Smooth muscle cell (in vitro differentiated cells): ENCODE measurements around the gene DPM3. TPM values are rescaled to one million over a fixed set of nuclear protein-coding genes. Genes with fewer than 3 reads are reported as not detected.
"Not testable (repeated sequence)": the region's sequence is repeated elsewhere in the genome, so short reads cannot be mapped to it uniquely, and the experiment has no call there.

Experiments used
- DNase-seq: peaks from one replicate; lab custom pipeline; 2025; ENCODE audit not compliant: unreplicated experiment; lab: John Stamatoyannopoulos, UW
- H2AFZ ChIP-seq: fragments of 200-600 bp; sonication (generic); 2 replicates; pipeline ENCODE4 v1.6.0; 2016; ENCODE audit warnings: antibody characterized with exemption, low read depth, mild to moderate bottlenecking
- H3F3A ChIP-seq: fragments of 200-600 bp; sonication (generic); 2 replicates; pipeline ENCODE4 v1.6.0; 2017; ENCODE audit warnings: antibody characterized with exemption, low read depth
- H3K27ac ChIP-seq: fragments of 200-600 bp; sonication (generic); 2 replicates; pipeline ENCODE4 v1.5.1; 2016; ENCODE audit warnings: low read depth, mild to moderate bottlenecking
- H3K27me3 ChIP-seq: fragments of 200-600 bp; sonication (generic); 2 replicates; pipeline ENCODE4 v1.6.1; 2016; ENCODE audit warnings: low read depth, mild to moderate bottlenecking
- H3K36me3 ChIP-seq: fragments of 200-600 bp; sonication (generic); 2 replicates; pipeline ENCODE4 v1.5.1; 2016; ENCODE audit warnings: low read depth
- H3K4me1 ChIP-seq: fragments of 200-600 bp; sonication (generic); 2 replicates; pipeline ENCODE4 v1.5.1; 2016; ENCODE audit warnings: low read depth
- H3K4me2 ChIP-seq: fragments of 200-600 bp; sonication (generic); 2 replicates; pipeline ENCODE4 v1.6.0; 2016; ENCODE audit warnings: mild to moderate bottlenecking
- H3K4me3 ChIP-seq: fragments of 200-600 bp; sonication (generic); 2 replicates; pipeline ENCODE4 v1.5.1; 2016; ENCODE audit warnings: mild to moderate bottlenecking
- H3K79me2 ChIP-seq: fragments of 200-600 bp; sonication (generic); 2 replicates; pipeline ENCODE4 v1.6.0; 2016; ENCODE audit warnings: low read depth, mild to moderate bottlenecking
- H3K9ac ChIP-seq: fragments of 200-600 bp; sonication (generic); 2 replicates; pipeline ENCODE4 v1.6.0; 2016; ENCODE audit warnings: low read depth
- H3K9me3 ChIP-seq: fragments of 200-600 bp; sonication (generic); replicated peaks from 2 replicates; pipeline ENCODE4 v1.5.1; 2016; ENCODE audit warnings: low read depth
- H4K20me1 ChIP-seq: fragments of 200-600 bp; sonication (generic); 2 replicates; pipeline ENCODE4 v1.6.0; 2016; ENCODE audit warnings: low read depth
- WGBS: methylation state at CpG from one replicate; pipeline ENCODE4 v1.1.7; 2016; ENCODE audit warnings: low lambda C conversion rate; 5-methylcytosine and 5-hydroxymethylcytosine counted together
- polyA plus RNA-seq: library from polyadenylated mRNA; unstranded; fragments of >200 nt; fragmentation: Nextera tagmentation; extraction: Ambion mirVana; gene quantifications from 2 replicates; pipeline ENCODE4 v1.2.1, GENCODE V29; 2016
- total RNA-seq: library from RNA; depleted of rRNA; stranded (reverse); fragments of >200 nt; gene quantifications from 2 replicates; pipeline ENCODE4 v1.2.3, GENCODE V29; 2014
- TF ChIP-seq, protein P1 (sequence below): fragments of 200-600 bp; sonication (generic); IDR thresholded peaks from 2 replicates; pipeline ENCODE4 v1.5.1; 2017; ENCODE audit warnings: borderline replicate concordance, mild to moderate bottlenecking, antibody characterized with exemption; ENCODE audit not compliant: insufficient read depth, poor library complexity, severe bottlenecking

The DPM3 gene
- total and polyA plus RNA-seq, 2 experiments from 2014 or later = 69.1 to 75.8 TPM

DNA sequence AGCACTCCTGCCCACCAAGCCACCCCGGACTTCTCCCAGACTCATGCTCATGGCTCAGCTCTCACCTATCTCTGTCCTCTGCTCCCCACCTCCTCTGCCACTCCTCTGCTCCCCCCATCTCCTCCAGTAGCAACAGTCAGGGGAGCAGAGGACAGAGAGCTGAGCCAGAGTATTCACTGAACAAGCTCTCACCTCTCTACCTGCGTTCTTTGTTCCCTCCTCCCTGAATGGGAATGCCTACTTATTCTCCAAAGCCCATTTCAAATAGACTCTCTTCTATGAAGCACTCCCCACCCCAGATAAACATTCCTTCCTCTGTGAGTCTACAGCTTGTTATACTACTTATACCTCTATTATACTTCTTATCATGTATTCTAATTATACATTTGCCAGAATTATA is 19.1 kb downstream of the DPM3 start:
- Histone ChIP-seq H3K79me2 (no peaks in the 10 kb centered on the region), H3K4me1 (peaks cover 16% of the 10 kb centered on the region), H4K20me1 (no peaks in the 10 kb centered on the region), H3K9me3 (no peaks in the 10 kb centered on the region), H3K4me2 (no peak overlapping the region), H3K9ac (no peak overlapping the region), H3F3A (no peaks in the 10 kb centered on the region), H3K27ac (no peak overlapping the region), H2AFZ (no peak overlapping the region), H3K4me3 (no peak overlapping the region), H3K36me3 (no peaks in the 10 kb centered on the region), H3K27me3 (peaks cover 11% of the 10 kb centered on the region)
- 96% methylated on average over 2 of the region's 2 CpGs for WGBS
- DNase-seq = no peak
- TF ChIP-seq, protein P1, sequence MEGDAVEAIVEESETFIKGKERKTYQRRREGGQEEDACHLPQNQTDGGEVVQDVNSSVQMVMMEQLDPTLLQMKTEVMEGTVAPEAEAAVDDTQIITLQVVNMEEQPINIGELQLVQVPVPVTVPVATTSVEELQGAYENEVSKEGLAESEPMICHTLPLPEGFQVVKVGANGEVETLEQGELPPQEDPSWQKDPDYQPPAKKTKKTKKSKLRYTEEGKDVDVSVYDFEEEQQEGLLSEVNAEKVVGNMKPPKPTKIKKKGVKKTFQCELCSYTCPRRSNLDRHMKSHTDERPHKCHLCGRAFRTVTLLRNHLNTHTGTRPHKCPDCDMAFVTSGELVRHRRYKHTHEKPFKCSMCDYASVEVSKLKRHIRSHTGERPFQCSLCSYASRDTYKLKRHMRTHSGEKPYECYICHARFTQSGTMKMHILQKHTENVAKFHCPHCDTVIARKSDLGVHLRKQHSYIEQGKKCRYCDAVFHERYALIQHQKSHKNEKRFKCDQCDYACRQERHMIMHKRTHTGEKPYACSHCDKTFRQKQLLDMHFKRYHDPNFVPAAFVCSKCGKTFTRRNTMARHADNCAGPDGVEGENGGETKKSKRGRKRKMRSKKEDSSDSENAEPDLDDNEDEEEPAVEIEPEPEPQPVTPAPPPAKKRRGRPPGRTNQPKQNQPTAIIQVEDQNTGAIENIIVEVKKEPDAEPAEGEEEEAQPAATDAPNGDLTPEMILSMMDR = no peak

DNA sequence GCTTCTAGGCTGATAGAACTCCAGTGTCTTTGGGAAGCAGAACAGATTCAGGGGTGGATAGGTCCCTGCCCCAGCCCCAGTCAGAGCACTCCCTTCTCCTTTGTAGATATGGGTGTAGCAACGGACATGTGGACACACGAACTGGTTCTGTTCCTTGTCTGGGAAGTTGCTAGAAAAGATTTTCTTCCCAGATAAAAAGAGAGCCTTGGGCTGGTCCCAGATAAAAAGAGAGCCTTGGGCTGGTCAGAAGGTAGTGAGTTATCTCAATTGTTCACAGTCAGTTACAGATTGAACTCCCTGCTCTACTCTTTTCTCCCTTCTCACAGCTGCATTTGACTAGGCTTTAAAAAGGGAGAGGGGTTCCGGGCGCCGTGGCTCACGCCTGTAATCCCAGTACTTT is 20.1 kb downstream of the DPM3 start:
- Histone ChIP-seq H4K20me1 (no peaks in the 10 kb centered on the region), H2AFZ (no peak overlapping the region), H3K36me3 (no peaks in the 10 kb centered on the region), H3K79me2 (no peaks in the 10 kb centered on the region), H3K9me3 (no peaks in the 10 kb centered on the region), H3K4me2 (no peak overlapping the region), H3K9ac (no peak overlapping the region), H3K27me3 (peaks cover 6% of the 10 kb centered on the region), H3K27ac (no peak overlapping the region), H3K4me1 (peaks cover 6% of the 10 kb centered on the region), H3K4me3 (no peak overlapping the region), H3F3A (no peaks in the 10 kb centered on the region)
- no peak for DNase-seq
- WGBS = 50% methylated on average over 6 of the region's 6 CpGs
- TF ChIP-seq, protein P1 = no peak

- not testable (repeated sequence) for H2AFZ ChIP-seq, H3K9me3 ChIP-seq, DNase-seq, H3K9ac ChIP-seq, H3K4me1 ChIP-seq, H3K27ac ChIP-seq, H3K36me3 ChIP-seq, H4K20me1 ChIP-seq, H3K4me3 ChIP-seq, H3K4me2 ChIP-seq, H3K27me3 ChIP-seq, H3F3A ChIP-seq, H3K79me2 ChIP-seq
- 87% methylated on average over 7 of the region's 7 CpGs for WGBS
These were observed 22.2 kb downstream of the DPM3 start for GRCh38 chr1:155118090-155118489.

- 58% methylated on average over 4 of the region's 4 CpGs for WGBS
These were observed 22.7 kb downstream of the DPM3 start for GRCh38 chr1:155117610-155118009.

More at GRCh38 chr1:155117610-155118009, 22.7 kb downstream of the DPM3 start:
- Histone ChIP-seq H3K4me3 (no peak overlapping the region), H4K20me1 (no peaks in the 10 kb centered on the region), H3K4me2 (no peak overlapping the region), H3F3A (no peaks in the 10 kb centered on the region), H3K79me2 (no peaks in the 10 kb centered on the region), H2AFZ (no peak overlapping the region), H3K36me3 (no peaks in the 10 kb centered on the region), H3K9me3 (no peaks in the 10 kb centered on the region), H3K4me1 (no peaks in the 10 kb centered on the region), H3K27ac (no peak overlapping the region), H3K27me3 (peaks cover 6% of the 10 kb centered on the region), H3K9ac (no peak overlapping the region)
- TF ChIP-seq, protein P1 = no peak
- DNase-seq = no peak
